Gastroesophageal sphincter (tissue), 3 donors: Measurements from ENCODE around the gene COMMD2.

ENCODE experiments used
- CTCF ChIP-seq, 4 experiments: fragments of 200-600 bp in 2 of 4; fragments of 450-650 bp in 2 of 4; sonication (generic) in 1 of 4; IDR thresholded peaks; one replicate each; pipeline ENCODE4 v1.5.1; 2017 to 2019; ENCODE audit warnings: antibody characterized with exemption in 4 of 4, mild to moderate bottlenecking in 2 of 4, moderate library complexity in 2 of 4
- POLR2A ChIP-seq, 2 donors: fragments of 450-650 bp; IDR thresholded peaks; one replicate each; pipeline ENCODE4 v1.6.1; 2017; ENCODE audit warnings: antibody characterized with exemption in 2 of 2, mild to moderate bottlenecking in 2 of 2, moderate library complexity in 1 of 2
- POLR2AphosphoS5 ChIP-seq: sonication (generic); formaldehyde crosslinking; IDR thresholded peaks from one replicate; pipeline ENCODE4 v1.6.1; 2017; ENCODE audit warnings: antibody characterized with exemption

- TF ChIP-seq CTCF (IDR thresholded peaks at IDR 0.05): no peak
- no peak for TF ChIP-seq POLR2A (IDR thresholded peaks at IDR 0.05)
- no peak for TF ChIP-seq POLR2AphosphoS5
These were observed 23.9 kb upstream of the COMMD2 start for GRCh38 chr3:149776170-149776569.
